GM18508 (cell line): ENCODE results near the gene GREB1.

Experiments
- ATAC-seq: cut with Tn5 transposase; IDR thresholded peaks from one replicate; pipeline ENCODE4 v1.9.1; 2021; ENCODE audit warnings: moderate number of reproducible peaks; ENCODE audit not compliant: insufficient read depth, unreplicated experiment

Gene GREB1

GRCh38 chr2:11507517-11507916 is 26.3 kb upstream of the GREB1 start:
- no peak for ATAC-seq

GRCh38 chr2:11508279-11508678 is 25.6 kb upstream of the GREB1 start:
- ATAC-seq = no peak

DNA sequence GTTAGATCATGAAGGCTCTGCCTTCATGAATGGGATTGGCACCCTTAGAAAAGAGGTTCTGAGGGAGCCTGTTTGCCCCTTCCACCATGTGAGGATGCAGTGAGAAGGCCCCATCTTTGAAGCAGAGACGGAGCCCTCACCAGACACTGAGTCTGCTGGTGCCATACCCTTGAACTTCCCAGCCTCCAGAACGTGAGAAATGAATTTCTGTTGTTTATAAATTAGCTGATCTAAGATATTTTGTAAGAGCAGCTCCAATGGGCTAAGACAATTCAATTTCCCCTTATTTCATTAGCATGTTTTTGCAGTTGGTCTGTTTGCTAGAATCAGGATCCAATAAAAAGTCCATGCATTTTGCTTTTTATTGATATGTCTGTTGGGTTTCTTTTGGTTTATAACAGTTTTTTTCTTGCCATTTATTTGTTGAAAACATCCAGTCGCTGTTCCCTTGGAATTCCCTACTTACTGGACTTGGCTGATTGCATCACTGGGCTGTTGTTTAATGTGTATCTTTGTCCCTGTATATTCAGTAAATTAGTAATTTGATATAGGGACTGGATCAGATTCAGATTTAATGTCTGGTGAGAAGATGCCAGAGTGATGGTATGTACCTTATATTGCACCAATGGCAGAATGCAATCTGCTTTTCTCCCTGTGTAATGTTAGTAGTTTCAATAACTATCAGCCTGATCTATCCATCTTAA is 24.0 kb upstream of the GREB1 start:
- ATAC-seq = no peak

DNA sequence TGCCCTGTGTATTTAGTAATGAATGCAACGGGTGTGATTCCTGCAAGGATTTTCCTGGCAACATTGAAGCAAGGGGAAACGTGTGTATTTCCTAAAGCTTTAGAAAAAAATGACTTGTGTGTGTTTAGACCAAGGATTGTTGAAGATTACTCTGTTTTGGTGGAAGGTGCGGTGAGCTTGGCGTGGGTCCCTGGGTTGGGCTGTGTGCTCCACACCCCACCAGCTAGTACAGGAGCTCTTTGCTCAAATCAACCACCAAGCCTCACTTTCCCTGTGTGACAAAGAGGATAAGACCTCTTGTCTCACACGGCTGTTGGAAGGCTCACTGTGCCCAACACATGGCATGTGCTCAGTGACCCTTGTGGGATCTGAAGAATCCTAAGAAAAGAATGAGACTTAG is 21.4 kb upstream of the GREB1 start:
- no peak for ATAC-seq

- ATAC-seq = no peak
Measured at GRCh38 chr2:11513319-11513718, 20.5 kb upstream of the GREB1 start.

DNA sequence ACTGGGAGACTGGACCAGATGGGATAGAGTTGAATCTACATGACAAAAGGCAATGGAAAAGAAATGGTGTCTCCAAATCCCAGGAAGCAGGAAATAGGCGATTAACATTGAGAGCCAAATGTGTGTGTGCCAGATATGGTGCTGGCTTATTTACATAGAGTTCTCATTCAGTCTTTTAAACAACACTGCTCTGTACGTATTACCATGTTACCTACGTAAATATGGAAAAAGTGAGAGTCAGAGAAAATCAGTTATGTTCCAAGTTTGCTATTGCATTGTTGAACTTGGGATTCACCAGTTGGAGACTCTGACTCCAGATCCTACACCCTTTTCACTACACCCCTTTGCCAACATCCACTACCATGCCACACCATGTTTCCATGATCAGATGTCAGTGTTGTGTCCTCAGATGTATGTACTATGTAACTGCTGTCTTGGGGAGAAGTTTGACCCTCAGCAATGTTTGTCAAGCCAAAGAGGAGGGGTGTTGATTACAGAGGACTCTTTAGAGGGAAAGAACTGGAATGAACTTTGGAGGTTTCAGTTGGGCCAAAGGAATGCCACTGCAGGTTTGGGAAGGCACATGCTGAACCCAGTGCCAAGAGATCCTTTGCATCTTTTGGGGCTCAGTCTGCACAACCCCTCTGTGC is 19.6 kb upstream of the GREB1 start:
- no peak for ATAC-seq

GRCh38 chr2:11514904-11515303 is 18.9 kb upstream of the GREB1 start:
- no peak for ATAC-seq

GRCh38 chr2:11515490-11515981 is 18.3 kb upstream of the GREB1 start:
- ATAC-seq = no peak

DNA sequence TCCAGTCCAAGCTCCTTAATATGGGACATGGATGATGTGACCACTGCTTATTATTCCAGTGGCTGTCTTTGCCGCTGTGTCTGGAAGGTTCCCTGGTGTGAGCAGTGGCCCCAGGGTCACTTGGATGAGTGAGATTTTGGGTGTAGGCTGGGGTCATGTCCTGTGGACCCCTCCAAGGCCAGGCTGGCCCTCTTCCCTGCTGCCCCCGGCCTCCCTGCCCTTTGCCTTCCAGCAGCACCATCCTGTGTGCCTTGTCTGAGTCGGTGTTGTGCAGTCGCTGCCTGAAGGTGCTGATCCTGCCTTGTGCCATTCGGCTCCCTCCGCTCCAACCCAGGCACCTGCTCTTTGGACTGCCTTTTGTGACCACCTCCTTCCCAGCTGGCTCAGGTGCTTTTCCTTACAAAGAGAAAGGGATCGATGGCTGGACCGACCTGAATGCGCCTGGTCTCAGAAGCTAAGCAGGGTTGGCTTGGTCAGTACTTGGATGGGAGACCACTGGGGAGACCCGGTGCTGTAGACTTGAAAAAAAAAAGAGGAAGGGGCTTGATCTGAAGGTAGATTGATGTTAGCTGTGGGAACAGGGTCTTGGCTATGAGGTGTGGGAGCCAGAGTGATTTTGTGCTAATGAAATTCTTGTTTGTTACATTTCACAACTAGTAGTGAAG is 16.7 kb upstream of the GREB1 start:
- no peak for ATAC-seq

GRCh38 chr2:11517906-11518305 is 15.9 kb upstream of the GREB1 start:
- no peak for ATAC-seq

GRCh38 chr2:11520092-11520693 is 13.7 kb upstream of the GREB1 start:
- no peak for ATAC-seq

DNA sequence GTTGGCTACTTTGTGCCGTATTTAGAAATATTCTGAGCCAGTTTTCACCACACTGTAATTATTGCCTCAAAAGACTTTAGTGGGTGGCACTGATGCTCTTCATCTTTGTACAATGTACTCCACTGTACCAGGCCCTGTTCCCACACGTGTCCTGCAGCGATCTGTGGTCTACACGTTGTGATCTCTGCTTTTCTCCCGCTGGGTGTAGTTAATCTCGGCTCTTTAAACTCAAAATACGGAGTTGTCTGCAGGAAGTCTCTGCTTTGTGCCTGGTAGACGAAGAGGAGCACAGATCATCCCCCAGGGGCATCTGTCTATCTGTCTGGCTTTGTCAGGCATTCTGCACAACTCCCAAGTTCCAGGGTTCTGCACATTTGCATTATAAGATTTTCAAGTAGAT is 12.1 kb upstream of the GREB1 start:
- ATAC-seq = no peak

GRCh38 chr2:11524470-11524869 is 9.4 kb upstream of the GREB1 start:
- ATAC-seq = no peak

- ATAC-seq = no peak
Measured at GRCh38 chr2:11525762-11526161, 8.1 kb upstream of the GREB1 start.

GRCh38 chr2:11527001-11527400 is 6.8 kb upstream of the GREB1 start:
- ATAC-seq = no peak

DNA sequence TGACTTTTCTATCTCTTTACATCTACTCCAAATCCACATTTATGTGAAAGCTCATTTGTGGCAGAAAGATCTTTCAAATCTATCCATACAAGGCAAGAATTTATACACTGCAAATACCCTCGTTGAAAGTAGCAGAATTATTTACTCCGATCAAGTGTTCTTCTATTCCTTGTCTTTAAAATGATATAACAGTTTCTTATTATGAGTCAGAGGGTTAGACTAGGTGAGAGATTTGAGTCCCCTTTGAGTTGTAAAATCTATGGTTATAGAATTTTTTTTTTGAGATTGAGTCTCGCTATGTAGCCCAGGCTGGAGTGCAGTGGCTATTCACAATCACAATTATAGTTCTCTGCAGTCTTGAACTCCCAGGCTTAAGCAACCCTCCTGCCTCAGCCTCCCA is 5.6 kb upstream of the GREB1 start:
- no peak for ATAC-seq

GRCh38 chr2:11530864-11531465 is 2.9 kb upstream of the GREB1 start:
- ATAC-seq = no peak

- no peak for ATAC-seq
Measured at GRCh38 chr2:11532416-11533055, 1.3 kb upstream of the GREB1 start.

DNA sequence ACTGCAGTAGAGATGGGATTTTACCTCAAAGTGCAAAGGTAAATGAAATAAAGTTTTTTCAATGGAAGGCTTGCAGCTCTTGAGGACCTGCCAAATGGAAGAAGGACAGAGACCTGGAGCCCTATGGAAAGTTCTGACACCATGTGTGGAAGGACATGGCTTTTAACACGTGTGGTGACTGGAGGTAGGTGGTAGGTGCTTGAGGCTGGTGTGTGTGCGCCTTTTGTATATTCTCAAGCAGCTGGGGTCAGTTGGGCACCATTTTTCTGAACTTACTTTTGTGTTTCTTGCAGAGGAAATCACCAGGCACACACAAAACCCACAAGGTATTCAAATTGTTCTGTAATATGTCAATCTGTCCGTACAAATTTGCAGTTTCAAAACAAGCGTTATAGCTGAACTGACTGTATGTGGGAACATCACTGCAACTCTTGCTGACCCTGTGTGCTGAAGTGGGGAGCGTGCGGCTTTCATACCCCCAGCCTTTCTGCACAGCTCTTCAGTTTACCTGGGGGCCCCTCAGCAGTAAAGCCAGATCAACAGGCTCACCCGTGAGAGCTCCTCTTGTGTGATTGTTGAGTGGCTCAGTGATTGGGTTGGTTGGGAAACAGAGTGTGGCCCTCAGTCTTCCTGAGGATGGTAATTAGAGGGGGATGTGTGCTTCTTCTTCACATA is 363 bp downstream of the GREB1 start:
- no peak for ATAC-seq
